Endothelial cell of hepatic sinusoid (primary cell): Measurements from ENCODE around the gene ORMDL3.

Source experiments
- in situ Hi-C: cut with HindIII; loops from 2 replicates; pipeline ENCODE4 v1.10.0; 2017; ENCODE audit warnings: low sequenced_read_pairs

Gene ORMDL3

GRCh38 chr17:39887078-39887477 is 40.3 kb downstream of the ORMDL3 start:
- in situ Hi-C loops, result loop anchor here (5.0 kb wide), 2 partner anchors 55 to 105 kb away; no protein-coding TSS in a partner anchor

- in situ Hi-C loops, result loop anchor here (5.0 kb wide), 2 partner anchors 54 to 106 kb away; no protein-coding TSS in a partner anchor
Measured at GRCh38 chr17:39886102-39886501, 41.3 kb downstream of the ORMDL3 start.

DNA sequence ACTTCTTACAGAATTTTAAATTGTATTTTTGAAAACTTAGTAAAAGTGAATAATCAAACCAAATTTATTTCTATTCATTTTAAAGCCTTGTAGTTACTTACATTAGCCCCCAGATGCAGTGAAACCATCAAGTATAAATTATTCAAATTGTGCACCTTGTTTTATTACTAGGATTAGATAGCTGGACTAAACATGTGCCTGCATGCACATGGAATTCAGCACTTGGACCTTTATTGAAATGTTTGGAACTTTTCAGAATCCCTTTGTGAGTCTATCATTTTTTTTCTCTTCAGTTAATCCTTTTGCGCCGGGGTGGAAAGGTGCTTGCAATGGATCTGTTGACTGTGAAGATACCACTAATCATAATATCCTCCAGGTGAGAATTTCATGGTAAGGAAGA is 54.6 kb downstream of the ORMDL3 start:
- in situ Hi-C loops, result no loop called here

GRCh38 chr17:39871801-39872200 is 55.6 kb downstream of the ORMDL3 start:
- in situ Hi-C loops, result no loop called here
